Kidney epithelial cell (primary cell): ENCODE measurements around the gene AP3B2. TPM values are rescaled to one million over a fixed set of nuclear protein-coding genes. Genes with fewer than 3 reads are reported as not detected.
"Not testable (repeated sequence)": the region's sequence is repeated elsewhere in the genome, so short reads cannot be mapped to it uniquely, and the experiment has no call there.

ENCODE experiments used
- DNase-seq: peaks from one replicate; pipeline ENCODE4 v3.0.0-alpha.2; 2010; ENCODE audit warnings: low read depth
- H3K27me3 ChIP-seq: 2 replicates; pipeline ENCODE4 v1.6.0; 2011; ENCODE audit warnings: low read length; ENCODE audit not compliant: control insufficient read depth, insufficient read depth
- H3K36me3 ChIP-seq: 2 replicates; pipeline ENCODE4 v1.5.1; 2011; ENCODE audit warnings: low read length; ENCODE audit not compliant: control insufficient read depth, insufficient read depth
- H3K4me3 ChIP-seq: 2 replicates; pipeline ENCODE4 v1.5.1; 2011; ENCODE audit warnings: low read depth, mild to moderate bottlenecking, control low read depth, low read length
- total RNA-seq: library from RNA; depleted of rRNA; stranded (reverse); fragments of >200 nt; gene quantifications from 2 replicates; pipeline ENCODE4 v1.2.3, GENCODE V29; 2015
- TF ChIP-seq, protein P1 (sequence below): IDR thresholded peaks from 2 replicates; pipeline ENCODE4 v1.5.1; 2011; ENCODE audit warnings: mild to moderate bottlenecking, moderate library complexity, low read length, control low read depth, inconsistent platforms; ENCODE audit not compliant: insufficient read depth, poor library complexity, severe bottlenecking

AP3B2 gene
- total RNA-seq, 1 donor from 2014 or later = 0.54 TPM

GRCh38 chr15:82647045-82647834, 62.4 kb downstream of the AP3B2 start, which contains the start of gene CPEB1:
Gene CPEB1 (minus strand): TSS chr15:82647363. CDS start chr15:82628459, 18,904 bp downstream.
- peak within 1 kb of the TSS; percentile 36 for H3K4me3 ChIP-seq
- H3K36me3 ChIP-seq = no peaks in the 10 kb centered on the region
- DNase-seq = no peak
- peaks cover 47% of the 10 kb centered on the region for H3K27me3 ChIP-seq
- TF ChIP-seq, protein P1, sequence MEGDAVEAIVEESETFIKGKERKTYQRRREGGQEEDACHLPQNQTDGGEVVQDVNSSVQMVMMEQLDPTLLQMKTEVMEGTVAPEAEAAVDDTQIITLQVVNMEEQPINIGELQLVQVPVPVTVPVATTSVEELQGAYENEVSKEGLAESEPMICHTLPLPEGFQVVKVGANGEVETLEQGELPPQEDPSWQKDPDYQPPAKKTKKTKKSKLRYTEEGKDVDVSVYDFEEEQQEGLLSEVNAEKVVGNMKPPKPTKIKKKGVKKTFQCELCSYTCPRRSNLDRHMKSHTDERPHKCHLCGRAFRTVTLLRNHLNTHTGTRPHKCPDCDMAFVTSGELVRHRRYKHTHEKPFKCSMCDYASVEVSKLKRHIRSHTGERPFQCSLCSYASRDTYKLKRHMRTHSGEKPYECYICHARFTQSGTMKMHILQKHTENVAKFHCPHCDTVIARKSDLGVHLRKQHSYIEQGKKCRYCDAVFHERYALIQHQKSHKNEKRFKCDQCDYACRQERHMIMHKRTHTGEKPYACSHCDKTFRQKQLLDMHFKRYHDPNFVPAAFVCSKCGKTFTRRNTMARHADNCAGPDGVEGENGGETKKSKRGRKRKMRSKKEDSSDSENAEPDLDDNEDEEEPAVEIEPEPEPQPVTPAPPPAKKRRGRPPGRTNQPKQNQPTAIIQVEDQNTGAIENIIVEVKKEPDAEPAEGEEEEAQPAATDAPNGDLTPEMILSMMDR = peak; percentile 16

GRCh38 chr15:82646250-82647044, 63.2 kb downstream of the AP3B2 start:
- Histone ChIP-seq H3K36me3 (no peaks in the 10 kb centered on the region), H3K4me3 (no peak overlapping the region), H3K27me3 (peaks cover 50% of the 10 kb centered on the region)
- DNase-seq = no peak
- TF ChIP-seq, protein P1 = no peak

- not testable (repeated sequence) for H3K36me3 ChIP-seq, DNase-seq, H3K4me3 ChIP-seq
- H3K27me3 ChIP-seq = peaks cover 53% of the 10 kb centered on the region
Observed at GRCh38 chr15:82644967-82645852, 64.5 kb downstream of the AP3B2 start.

GRCh38 chr15:82643992-82644391, 65.7 kb downstream of the AP3B2 start:
- H3K27me3 ChIP-seq = peaks cover 50% of the 10 kb centered on the region
- H3K4me3 ChIP-seq = no peak overlapping the region
- no peak for DNase-seq
- TF ChIP-seq, protein P1 = no peak
- no peaks in the 10 kb centered on the region for H3K36me3 ChIP-seq

GRCh38 chr15:82642656-82643055, 67.0 kb downstream of the AP3B2 start:
- Histone ChIP-seq H3K4me3 (no peak overlapping the region), H3K36me3 (no peaks in the 10 kb centered on the region), H3K27me3 (peaks cover 39% of the 10 kb centered on the region)
- DNase-seq = no peak
- TF ChIP-seq, protein P1 = no peak
